DOHH2 (cell line): ENCODE data around the gene RMC1.
"Not testable (repeated sequence)": the region's sequence is repeated elsewhere in the genome, so short reads cannot be mapped to it uniquely, and the experiment has no call there.

ENCODE experiments used
- H3F3A ChIP-seq: fragments of 200-600 bp; sonication (generic), shearing (Covaris generic); 2 replicates; pipeline ENCODE4 v1.6.0; 2016; ENCODE audit warnings: antibody characterized with exemption, mild to moderate bottlenecking; ENCODE audit not compliant: control insufficient read depth, insufficient read depth
- H3K27ac ChIP-seq: fragments of 200-600 bp; sonication (generic); 2 replicates; pipeline ENCODE4 v1.5.1; 2014; ENCODE audit warnings: low read depth, mild to moderate bottlenecking, low read length, moderate library complexity
- H3K27me3 ChIP-seq: fragments of 200-600 bp; sonication (generic); 2 replicates; pipeline ENCODE4 v1.6.1; 2014; ENCODE audit warnings: mild to moderate bottlenecking, low read length, mixed read lengths; ENCODE audit not compliant: control insufficient read depth
- H3K36me3 ChIP-seq: fragments of 200-600 bp; sonication (generic); 2 replicates; pipeline ENCODE4 v1.6.1; 2014; ENCODE audit warnings: mild to moderate bottlenecking, low read length, moderate library complexity, mixed read lengths; ENCODE audit not compliant: control insufficient read depth
- H3K4me1 ChIP-seq: fragments of 200-600 bp; sonication (generic); 2 replicates; pipeline ENCODE4 v1.6.1; 2014; ENCODE audit warnings: mild to moderate bottlenecking, low read length, mixed read lengths; ENCODE audit not compliant: control insufficient read depth
- H3K4me2 ChIP-seq: fragments of 200-600 bp; sonication (generic); 2 replicates; pipeline ENCODE4 v1.6.0; 2014; ENCODE audit warnings: mild to moderate bottlenecking, low read length, moderate library complexity
- H3K4me3 ChIP-seq: fragments of 200-600 bp; sonication (generic); 2 replicates; pipeline ENCODE4 v1.5.1; 2014; ENCODE audit warnings: mild to moderate bottlenecking, low read length, mixed read lengths
- H3K79me2 ChIP-seq: fragments of 200-600 bp; sonication (generic); 2 replicates; pipeline ENCODE4 v1.6.1; 2014; ENCODE audit warnings: mild to moderate bottlenecking, low read length, mixed read lengths; ENCODE audit not compliant: control insufficient read depth
- H3K9me2 ChIP-seq: fragments of 200-600 bp; sonication (generic); replicated peaks from 2 replicates; pipeline ENCODE4 v1.6.1; 2014; ENCODE audit warnings: mild to moderate bottlenecking, low read length, mixed read lengths; ENCODE audit not compliant: control insufficient read depth
- H3K9me3 ChIP-seq: fragments of 200-600 bp; sonication (generic); 2 replicates; pipeline ENCODE4 v1.6.1; 2014; ENCODE audit warnings: antibody characterized with exemption, low read length, mixed read lengths; ENCODE audit not compliant: control insufficient read depth, insufficient read depth
- H4K20me1 ChIP-seq: fragments of 200-600 bp; sonication (generic); 2 replicates; pipeline ENCODE4 v1.6.0; 2014; ENCODE audit warnings: low read depth, mild to moderate bottlenecking, antibody characterized with exemption, low read length, moderate library complexity; ENCODE audit not compliant: control insufficient read depth, insufficient read depth
- EZH2phosphoT487 ChIP-seq: fragments of 200-600 bp; sonication (generic); IDR thresholded peaks from 2 replicates; pipeline ENCODE4 v1.6.1; 2017; ENCODE audit warnings: borderline replicate concordance, mild to moderate bottlenecking, antibody characterized with exemption, low read length, moderate library complexity, mixed read lengths
- TF ChIP-seq, protein P1 (sequence below): fragments of 200-600 bp; sonication (generic); IDR thresholded peaks from one replicate; pipeline ENCODE4 v1.5.1; 2014; ENCODE audit warnings: antibody characterized with exemption, mild to moderate bottlenecking, low read depth, low read length; ENCODE audit not compliant: poor library complexity, severe bottlenecking

RMC1 gene

DNA sequence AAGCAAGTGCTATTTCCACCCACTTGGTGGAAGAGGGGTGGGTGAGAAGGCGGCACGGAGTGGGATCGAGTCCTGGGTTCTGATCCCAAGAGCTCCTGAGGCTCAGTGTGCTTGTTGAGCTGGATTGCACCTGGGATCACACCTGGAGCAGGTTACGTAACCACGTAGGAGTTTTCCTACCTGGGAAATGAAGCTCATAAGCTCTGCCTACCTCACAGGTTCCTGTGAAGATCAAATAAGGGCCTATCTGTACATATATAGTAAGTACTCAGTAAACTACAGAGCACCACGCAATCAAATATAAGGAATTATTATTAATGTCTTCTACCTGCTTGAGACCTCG lies 72.0 kb downstream of the RMC1 start:
- H3F3A ChIP-seq = peaks cover 5% of the 10 kb centered on the region; the same call in 1 of the 2 replicates
- H3K4me2 ChIP-seq = no peak overlapping the region
- H3K4me1 ChIP-seq = peaks cover 33% of the 10 kb centered on the region
- H3K27ac ChIP-seq = no peak overlapping the region
- H3K27me3 ChIP-seq = no peaks in the 10 kb centered on the region
- peaks cover 36% of the 10 kb centered on the region for H3K79me2 ChIP-seq
- H3K4me3 ChIP-seq = no peak overlapping the region
- H3K9me2 ChIP-seq = no peaks in the 10 kb centered on the region
- H3K9me3 ChIP-seq = no peaks in the 10 kb centered on the region
- H4K20me1 ChIP-seq = no peaks in the 10 kb centered on the region
- peaks cover 41% of the 10 kb centered on the region for H3K36me3 ChIP-seq
- TF ChIP-seq, protein P1, sequence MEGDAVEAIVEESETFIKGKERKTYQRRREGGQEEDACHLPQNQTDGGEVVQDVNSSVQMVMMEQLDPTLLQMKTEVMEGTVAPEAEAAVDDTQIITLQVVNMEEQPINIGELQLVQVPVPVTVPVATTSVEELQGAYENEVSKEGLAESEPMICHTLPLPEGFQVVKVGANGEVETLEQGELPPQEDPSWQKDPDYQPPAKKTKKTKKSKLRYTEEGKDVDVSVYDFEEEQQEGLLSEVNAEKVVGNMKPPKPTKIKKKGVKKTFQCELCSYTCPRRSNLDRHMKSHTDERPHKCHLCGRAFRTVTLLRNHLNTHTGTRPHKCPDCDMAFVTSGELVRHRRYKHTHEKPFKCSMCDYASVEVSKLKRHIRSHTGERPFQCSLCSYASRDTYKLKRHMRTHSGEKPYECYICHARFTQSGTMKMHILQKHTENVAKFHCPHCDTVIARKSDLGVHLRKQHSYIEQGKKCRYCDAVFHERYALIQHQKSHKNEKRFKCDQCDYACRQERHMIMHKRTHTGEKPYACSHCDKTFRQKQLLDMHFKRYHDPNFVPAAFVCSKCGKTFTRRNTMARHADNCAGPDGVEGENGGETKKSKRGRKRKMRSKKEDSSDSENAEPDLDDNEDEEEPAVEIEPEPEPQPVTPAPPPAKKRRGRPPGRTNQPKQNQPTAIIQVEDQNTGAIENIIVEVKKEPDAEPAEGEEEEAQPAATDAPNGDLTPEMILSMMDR = no peak
- no peak for TF ChIP-seq EZH2phosphoT487

DNA sequence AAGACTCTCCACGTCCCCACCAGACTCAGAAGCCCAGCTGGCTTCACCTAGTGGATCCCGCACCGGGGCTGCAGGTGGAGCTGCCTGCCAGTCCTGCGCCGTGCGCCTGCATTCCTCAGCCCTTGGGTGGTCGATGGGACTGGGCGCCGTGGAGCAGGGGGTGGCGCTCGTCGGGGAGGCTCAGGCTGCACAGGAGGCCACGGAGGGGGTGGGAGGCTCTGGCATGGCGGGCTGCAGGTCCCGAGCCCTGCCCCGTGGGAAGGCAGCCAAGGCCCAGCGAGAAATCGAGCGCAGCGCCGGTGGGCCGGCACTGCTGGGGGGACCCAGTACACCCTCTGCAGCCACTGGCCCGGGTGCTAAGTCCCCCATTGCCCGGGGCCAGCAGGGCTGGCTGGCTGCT lies 74.2 kb downstream of the RMC1 start:
- not testable (repeated sequence) for H3K9me2 ChIP-seq, H3K4me2 ChIP-seq, H3F3A ChIP-seq, H3K27me3 ChIP-seq, H4K20me1 ChIP-seq, H3K9me3 ChIP-seq, H3K4me3 ChIP-seq, H3K27ac ChIP-seq
- H3K4me1 ChIP-seq = peaks cover 33% of the 10 kb centered on the region
- H3K36me3 ChIP-seq = peaks cover 36% of the 10 kb centered on the region
- peaks cover 57% of the 10 kb centered on the region for H3K79me2 ChIP-seq

DNA sequence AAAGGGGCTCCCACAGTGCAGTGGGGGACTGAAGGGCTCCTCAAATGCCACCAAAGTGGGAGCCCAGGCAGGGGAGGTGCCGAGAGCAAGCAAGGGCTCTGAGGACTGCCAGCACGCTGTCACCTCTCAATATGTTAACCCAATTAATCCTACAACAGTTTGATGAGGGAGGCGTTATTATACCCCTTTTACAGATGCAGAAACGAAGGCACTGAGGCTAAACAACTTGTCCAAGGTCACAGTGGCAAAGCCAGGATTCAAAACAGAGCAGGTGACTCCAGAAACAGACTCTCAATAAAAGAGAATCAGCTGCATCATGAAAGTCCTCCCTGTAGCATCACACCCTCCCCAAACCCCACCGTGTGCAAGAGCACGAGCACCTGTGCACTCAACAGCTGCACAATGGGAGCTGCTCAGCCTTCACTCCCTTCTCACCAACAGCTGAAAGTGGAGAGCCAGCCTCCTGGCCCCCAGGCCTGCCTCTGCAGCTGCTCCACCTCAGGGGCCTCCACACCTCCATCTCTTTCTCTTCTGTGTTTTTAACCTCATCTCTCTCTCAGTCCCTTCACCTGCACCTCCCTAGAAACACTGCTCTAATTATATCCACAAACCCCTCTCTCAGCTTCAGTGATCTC lies 74.9 kb downstream of the RMC1 start:
- H3K36me3 ChIP-seq = peaks cover 30% of the 10 kb centered on the region
- H3K27me3 ChIP-seq = no peaks in the 10 kb centered on the region
- peaks cover 5% of the 10 kb centered on the region; the same call in 1 of the 2 replicates for H3F3A ChIP-seq
- TF ChIP-seq, protein P1 = no peak
- no peak for TF ChIP-seq EZH2phosphoT487
- H3K4me2 ChIP-seq = no peak overlapping the region
- H3K27ac ChIP-seq = no peak overlapping the region
- peaks cover 64% of the 10 kb centered on the region for H3K79me2 ChIP-seq
- H4K20me1 ChIP-seq = no peaks in the 10 kb centered on the region
- H3K4me3 ChIP-seq = no peak overlapping the region
- H3K9me3 ChIP-seq = no peaks in the 10 kb centered on the region
- H3K4me1 ChIP-seq = peaks cover 33% of the 10 kb centered on the region
- no peaks in the 10 kb centered on the region for H3K9me2 ChIP-seq

DNA sequence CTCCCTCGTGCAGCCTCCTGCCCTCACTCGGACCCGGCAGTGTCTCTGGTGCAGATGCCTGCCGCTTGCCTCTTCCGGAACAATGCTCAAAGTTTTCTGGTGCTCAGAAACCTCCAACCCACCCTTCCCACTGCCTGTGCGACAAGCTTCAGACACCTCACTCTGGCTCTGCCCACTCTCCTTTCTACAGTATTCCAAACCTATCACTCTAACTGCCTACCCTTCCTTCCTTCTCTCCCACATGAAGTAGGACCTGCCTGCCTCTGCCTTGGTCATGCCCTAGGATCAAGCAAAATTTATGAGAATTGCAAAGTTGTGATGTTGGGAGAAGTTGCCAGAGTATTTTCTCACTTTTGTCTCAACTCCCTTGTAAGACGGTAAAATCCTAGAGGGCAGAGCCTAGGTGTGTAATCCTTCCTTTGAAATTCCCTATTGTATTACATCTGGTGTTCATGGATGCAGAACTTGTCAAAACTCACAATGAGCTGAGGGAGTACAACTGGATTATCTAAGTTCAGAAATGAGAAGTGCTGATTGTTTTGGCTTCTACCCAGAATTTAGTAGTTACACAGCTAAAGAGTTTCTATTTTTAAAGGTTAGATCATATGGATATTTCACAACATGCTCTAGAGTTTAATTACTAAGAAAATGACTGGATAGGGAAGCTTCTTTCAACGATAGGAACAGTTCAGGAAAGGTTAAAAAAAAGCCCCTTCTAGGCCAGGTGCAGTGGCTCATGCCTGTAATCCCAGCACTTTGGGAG lies 75.8 kb downstream of the RMC1 start:
- no peak overlapping the region for H3K4me2 ChIP-seq
- H3K79me2 ChIP-seq = peaks cover 69% of the 10 kb centered on the region
- H3K36me3 ChIP-seq = peaks cover 31% of the 10 kb centered on the region
- no peaks in the 10 kb centered on the region for H3K9me2 ChIP-seq
- H3K27me3 ChIP-seq = no peaks in the 10 kb centered on the region
- H3K9me3 ChIP-seq = no peaks in the 10 kb centered on the region
- no peak overlapping the region for H3K4me3 ChIP-seq
- TF ChIP-seq, protein P1 = no peak
- no peak for TF ChIP-seq EZH2phosphoT487
- peaks cover 5% of the 10 kb centered on the region; the same call in 1 of the 2 replicates for H3F3A ChIP-seq
- H3K27ac ChIP-seq = no peak overlapping the region
- no peaks in the 10 kb centered on the region for H4K20me1 ChIP-seq
- peaks cover 27% of the 10 kb centered on the region for H3K4me1 ChIP-seq
